Erythroblast (primary cell): Measurements from ENCODE around the gene PLEKHN1.

ENCODE experiments used
- GATA1 ChIP-seq: IDR thresholded peaks from 2 replicates; pipeline ENCODE4 v1.6.1; 2011; ENCODE audit warnings: low read depth, mild to moderate bottlenecking, control low read depth, low read length, moderate library complexity
- POLR2A ChIP-seq: IDR thresholded peaks from 2 replicates; pipeline ENCODE4 v1.6.1; 2011; ENCODE audit warnings: mild to moderate bottlenecking, low read length

DNA sequence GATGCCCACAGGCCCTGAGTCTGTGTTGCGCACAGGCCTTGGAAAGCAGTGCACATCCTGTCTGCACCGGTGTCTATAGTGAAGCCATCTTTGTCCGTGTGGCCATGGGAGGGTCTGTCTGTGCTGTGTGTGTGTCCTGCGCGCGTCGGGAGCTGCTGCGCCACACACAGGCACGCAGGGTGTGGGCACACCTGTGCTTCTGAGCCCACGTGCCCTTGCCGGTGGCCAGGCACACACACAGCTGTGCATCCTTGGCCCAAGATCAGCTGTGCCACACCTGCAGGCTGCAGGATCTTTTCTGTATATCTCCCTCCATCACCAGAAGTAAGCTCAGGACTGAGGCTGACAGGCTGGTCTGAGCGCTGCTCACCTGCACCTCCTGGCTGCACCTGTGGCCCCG, 45.8 kb upstream of the PLEKHN1 start:
- TF ChIP-seq POLR2A (no peak), GATA1 (no peak)
